Measurements from ENCODE around the gene CNTN4.
A peak's percentile ranks its signal among the peaks of the same experiment; 100 is the strongest.

Gene CNTN4

GRCh38 chr3:2354702-2355101 is 256.0 kb downstream of the CNTN4 start:
- no peak overlapping the region for H2AK5ac ChIP-seq (ENCODE audit: low read depth, low read length)
- H3K27ac ChIP-seq (replicated peaks; ENCODE audit: low read length) = peak overlapping the region; percentile 26
- peaks cover 0 to 4% of the 10 kb centered on the region in 2 donors for H3K4me1 ChIP-seq (ENCODE audit: control insufficient read depth in 2 of 2, insufficient read depth in 1 of 2, low read depth in 1 of 2, low read length in 2 of 2)
- H3K79me1 ChIP-seq (ENCODE audit: low read depth, low read length) = no peaks in the 10 kb centered on the region
- H2BK5ac ChIP-seq (ENCODE audit: low read length) = no peak overlapping the region
- H3K14ac ChIP-seq (ENCODE audit: low read length) = no peak overlapping the region
- H3K9ac ChIP-seq (ENCODE audit: low read depth, low read length, poor library complexity) = no peak overlapping the region
- peak; percentile 18 for DNase-seq (ENCODE audit: low spot score)
- H2AFZ ChIP-seq (ENCODE audit: low read length) = no peak overlapping the region
- no peaks in the 10 kb centered on the region for H3K27me3 ChIP-seq (ENCODE audit: control insufficient read depth in 3 of 3, insufficient read depth in 3 of 3, low read depth in 1 of 3, low read length in 3 of 3)
- no peak overlapping the region for H3K23ac ChIP-seq (ENCODE audit: low read depth, low read length, poor library complexity)
- no peak overlapping the region for H4K91ac ChIP-seq (ENCODE audit: low read depth, low read length, poor library complexity)
- H3K36me3 ChIP-seq (replicated peaks in 1 of 2; ENCODE audit: control insufficient read depth in 2 of 2, insufficient read depth in 2 of 2, low read length in 2 of 2) = no peaks in the 10 kb centered on the region
- no peak overlapping the region for H3K4me3 ChIP-seq (ENCODE audit: low read length in 2 of 2)
- H2BK120ac ChIP-seq (ENCODE audit: low read depth, low read length) = no peak overlapping the region
- no peak overlapping the region for H3K18ac ChIP-seq (ENCODE audit: low read length)
- WGBS, 2 donors (ENCODE audit: extremely low coverage in 2 of 2, insufficient read length in 2 of 2, insufficient replicate concordance in 1 of 2) = no CpG with 5 or more reads among the region's 1 CpG
- no peak overlapping the region for H2BK15ac ChIP-seq (ENCODE audit: low read length)
- H3K9me3 ChIP-seq (replicated peaks in 1 of 2; ENCODE audit: control insufficient read depth in 2 of 2, insufficient read depth in 1 of 2, low read depth in 1 of 2, low read length in 2 of 2) = no peaks in the 10 kb centered on the region
- H4K8ac ChIP-seq (ENCODE audit: low read depth, low read length) = no peak overlapping the region
- H3K4me2 ChIP-seq (ENCODE audit: insufficient read depth, low read length, poor library complexity, severe bottlenecking) = no peak overlapping the region
- no peak overlapping the region for H3K4ac ChIP-seq (ENCODE audit: low read length)
- H2BK12ac ChIP-seq (ENCODE audit: low read length) = no peak overlapping the region

GRCh38 chr3:2356298-2356950 is 257.8 kb downstream of the CNTN4 start:
- DNase-seq (ENCODE audit: low spot score) = no peak
- H2BK15ac ChIP-seq (ENCODE audit: low read length) = no peak overlapping the region
- no CpG with 5 or more reads among the region's 3 CpGs for WGBS, 2 donors (ENCODE audit: extremely low coverage in 2 of 2, insufficient read length in 2 of 2, insufficient replicate concordance in 1 of 2)

GRCh38 chr3:2360815-2361214 is 262.1 kb downstream of the CNTN4 start:
- Histone ChIP-seq H3K4me3 (ENCODE audit: low read length in 2 of 2) (no peak overlapping the region), H3K36me3 (replicated peaks in 1 of 2; ENCODE audit: control insufficient read depth in 2 of 2, insufficient read depth in 2 of 2, low read length in 2 of 2) (no peaks in the 10 kb centered on the region), H2BK15ac (ENCODE audit: low read length) (no peak overlapping the region), H3K4ac (ENCODE audit: low read length) (no peak overlapping the region), H2BK12ac (ENCODE audit: low read length) (no peak overlapping the region), H3K9ac (ENCODE audit: low read depth, low read length, poor library complexity) (no peak overlapping the region), H2AK5ac (ENCODE audit: low read depth, low read length) (no peak overlapping the region), H4K8ac (ENCODE audit: low read depth, low read length) (no peak overlapping the region), H3K4me2 (ENCODE audit: insufficient read depth, low read length, poor library complexity, severe bottlenecking) (no peak overlapping the region), H2AFZ (ENCODE audit: low read length) (no peak overlapping the region), H3K23ac (ENCODE audit: low read depth, low read length, poor library complexity) (no peak overlapping the region), H3K4me1 (ENCODE audit: control insufficient read depth in 2 of 2, insufficient read depth in 1 of 2, low read depth in 1 of 2, low read length in 2 of 2) (no peaks in the 10 kb centered on the region), H2BK120ac (ENCODE audit: low read depth, low read length) (no peak overlapping the region), H3K27me3 (ENCODE audit: control insufficient read depth in 3 of 3, insufficient read depth in 3 of 3, low read depth in 1 of 3, low read length in 3 of 3) (no peaks in the 10 kb centered on the region), H3K18ac (ENCODE audit: low read length) (no peak overlapping the region), H2BK5ac (ENCODE audit: low read length) (no peak overlapping the region), H3K79me1 (ENCODE audit: low read depth, low read length) (no peaks in the 10 kb centered on the region), H3K9me3 (replicated peaks in 1 of 2; ENCODE audit: control insufficient read depth in 2 of 2, insufficient read depth in 1 of 2, low read depth in 1 of 2, low read length in 2 of 2) (no peaks in the 10 kb centered on the region), H3K14ac (ENCODE audit: low read length) (no peak overlapping the region), H3K27ac (replicated peaks; ENCODE audit: low read length) (no peak overlapping the region), H4K91ac (ENCODE audit: low read depth, low read length, poor library complexity) (no peak overlapping the region)
- no peak for DNase-seq (ENCODE audit: low spot score)
- no CpG with 5 or more reads among the region's 2 CpGs for WGBS, 2 donors (ENCODE audit: extremely low coverage in 2 of 2, insufficient read length in 2 of 2, insufficient replicate concordance in 1 of 2)

More at GRCh38 chr3:2356298-2356950, 257.8 kb downstream of the CNTN4 start:
- H3K27ac ChIP-seq (replicated peaks; ENCODE audit: low read length) = no peak overlapping the region
- no peak overlapping the region for H3K18ac ChIP-seq (ENCODE audit: low read length)
- no peak overlapping the region for H4K8ac ChIP-seq (ENCODE audit: low read depth, low read length)
- H2BK5ac ChIP-seq (ENCODE audit: low read length) = no peak overlapping the region
- no peak overlapping the region for H2AK5ac ChIP-seq (ENCODE audit: low read depth, low read length)
- H3K9me3 ChIP-seq (replicated peaks in 1 of 2; ENCODE audit: control insufficient read depth in 2 of 2, insufficient read depth in 1 of 2, low read depth in 1 of 2, low read length in 2 of 2) = no peaks in the 10 kb centered on the region
- H3K23ac ChIP-seq (ENCODE audit: low read depth, low read length, poor library complexity) = no peak overlapping the region
- no peaks in the 10 kb centered on the region for H3K36me3 ChIP-seq (replicated peaks in 1 of 2; ENCODE audit: control insufficient read depth in 2 of 2, insufficient read depth in 2 of 2, low read length in 2 of 2)
- H3K4me2 ChIP-seq (ENCODE audit: insufficient read depth, low read length, poor library complexity, severe bottlenecking) = no peak overlapping the region
- H3K4ac ChIP-seq (ENCODE audit: low read length) = no peak overlapping the region
- no peak overlapping the region for H3K4me3 ChIP-seq (ENCODE audit: low read length in 2 of 2)
- H3K79me1 ChIP-seq (ENCODE audit: low read depth, low read length) = no peaks in the 10 kb centered on the region
- H3K9ac ChIP-seq (ENCODE audit: low read depth, low read length, poor library complexity) = no peak overlapping the region
- no peak overlapping the region for H2BK12ac ChIP-seq (ENCODE audit: low read length)
- H3K4me1 ChIP-seq (ENCODE audit: control insufficient read depth in 2 of 2, insufficient read depth in 1 of 2, low read depth in 1 of 2, low read length in 2 of 2) = peaks cover 0 to 4% of the 10 kb centered on the region in 2 donors
- no peak overlapping the region for H4K91ac ChIP-seq (ENCODE audit: low read depth, low read length, poor library complexity)
- H2BK120ac ChIP-seq (ENCODE audit: low read depth, low read length) = no peak overlapping the region
- H3K27me3 ChIP-seq (ENCODE audit: control insufficient read depth in 3 of 3, insufficient read depth in 3 of 3, low read depth in 1 of 3, low read length in 3 of 3) = no peaks in the 10 kb centered on the region
- H3K14ac ChIP-seq (ENCODE audit: low read length) = no peak overlapping the region
- no peak overlapping the region for H2AFZ ChIP-seq (ENCODE audit: low read length)

GRCh38 chr3:2362122-2362521 is 263.5 kb downstream of the CNTN4 start:
- Histone ChIP-seq H3K79me1 (ENCODE audit: low read depth, low read length) (no peaks in the 10 kb centered on the region), H3K36me3 (replicated peaks in 1 of 2; ENCODE audit: control insufficient read depth in 2 of 2, insufficient read depth in 2 of 2, low read length in 2 of 2) (no peaks in the 10 kb centered on the region), H3K9me3 (replicated peaks in 1 of 2; ENCODE audit: control insufficient read depth in 2 of 2, insufficient read depth in 1 of 2, low read depth in 1 of 2, low read length in 2 of 2) (no peaks in the 10 kb centered on the region), H3K4me3 (ENCODE audit: low read length in 2 of 2) (no peak overlapping the region), H4K8ac (ENCODE audit: low read depth, low read length) (no peak overlapping the region), H4K91ac (ENCODE audit: low read depth, low read length, poor library complexity) (no peak overlapping the region), H2AK5ac (ENCODE audit: low read depth, low read length) (no peak overlapping the region), H3K4me2 (ENCODE audit: insufficient read depth, low read length, poor library complexity, severe bottlenecking) (no peak overlapping the region), H2BK5ac (ENCODE audit: low read length) (no peak overlapping the region), H2BK12ac (ENCODE audit: low read length) (no peak overlapping the region), H2BK120ac (ENCODE audit: low read depth, low read length) (no peak overlapping the region), H3K23ac (ENCODE audit: low read depth, low read length, poor library complexity) (no peak overlapping the region), H3K27ac (replicated peaks; ENCODE audit: low read length) (no peak overlapping the region), H2AFZ (ENCODE audit: low read length) (no peak overlapping the region), H3K27me3 (ENCODE audit: control insufficient read depth in 3 of 3, insufficient read depth in 3 of 3, low read depth in 1 of 3, low read length in 3 of 3) (no peaks in the 10 kb centered on the region), H2BK15ac (ENCODE audit: low read length) (no peak overlapping the region), H3K9ac (ENCODE audit: low read depth, low read length, poor library complexity) (no peak overlapping the region), H3K4me1 (ENCODE audit: control insufficient read depth in 2 of 2, insufficient read depth in 1 of 2, low read depth in 1 of 2, low read length in 2 of 2) (no peaks in the 10 kb centered on the region), H3K4ac (ENCODE audit: low read length) (no peak overlapping the region), H3K18ac (ENCODE audit: low read length) (no peak overlapping the region), H3K14ac (ENCODE audit: low read length) (no peak overlapping the region)
- WGBS, 2 donors (ENCODE audit: extremely low coverage in 2 of 2, insufficient read length in 2 of 2, insufficient replicate concordance in 1 of 2) = no CpG with 5 or more reads among the region's 6 CpGs
- no peak for DNase-seq (ENCODE audit: low spot score)

Data from neuronal stem cell (in vitro differentiated cells).